ENCODE data around the gene MBD3L3. TPM values are rescaled to one million over a fixed set of nuclear protein-coding genes. Genes with fewer than 3 reads are reported as not detected.

The MBD3L3 gene
- total and polyA plus RNA-seq, 9 of the 15 experiments (the other 6 are each of a cell fraction or from before 2014, with no cell fraction given) = not detected

DNA sequence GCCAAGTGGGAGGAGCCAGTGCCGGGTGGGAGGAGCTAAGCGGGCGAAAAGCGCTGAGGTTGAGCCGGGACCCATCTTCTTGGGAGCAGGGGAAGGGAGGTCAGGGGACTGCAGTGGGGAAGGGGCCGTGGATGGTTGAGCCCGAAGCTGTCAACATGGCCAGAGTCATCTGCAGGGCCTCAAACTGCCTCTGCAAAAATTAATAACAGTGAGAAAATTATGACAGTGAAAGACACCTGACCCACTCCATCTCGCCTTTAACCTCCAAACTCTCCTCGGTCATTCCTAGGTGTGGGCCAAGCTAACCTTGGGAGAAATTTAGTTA, 41.1 kb upstream of the MBD3L3 start:
- H3K27me3 ChIP-seq (ENCODE audit: control insufficient read depth in 2 of 2, insufficient read depth in 2 of 2, low read length in 2 of 2) = peaks cover 2 to 10% of the 10 kb centered on the region in 2 experiments; a peak in 3 of 5 replicates
- no peak for TF ChIP-seq TEAD4 (IDR thresholded peaks at IDR 0.05; ENCODE audit: low read length)
- no peak for TF ChIP-seq TEAD4 (CRISPR knock-in tag; IDR thresholded peaks at IDR 0.05; ENCODE audit: borderline replicate concordance)
- 0 out of 4 replicates have a peak, but pooled peaks of 1 of the 2 experiments have one; percentile 12 for TF ChIP-seq NRF1 (conservative IDR thresholded peaks at IDR 0.05 in 1 of 2, IDR thresholded peaks at IDR 0.05 in 1 of 2)
- TF ChIP-seq, protein P1, sequence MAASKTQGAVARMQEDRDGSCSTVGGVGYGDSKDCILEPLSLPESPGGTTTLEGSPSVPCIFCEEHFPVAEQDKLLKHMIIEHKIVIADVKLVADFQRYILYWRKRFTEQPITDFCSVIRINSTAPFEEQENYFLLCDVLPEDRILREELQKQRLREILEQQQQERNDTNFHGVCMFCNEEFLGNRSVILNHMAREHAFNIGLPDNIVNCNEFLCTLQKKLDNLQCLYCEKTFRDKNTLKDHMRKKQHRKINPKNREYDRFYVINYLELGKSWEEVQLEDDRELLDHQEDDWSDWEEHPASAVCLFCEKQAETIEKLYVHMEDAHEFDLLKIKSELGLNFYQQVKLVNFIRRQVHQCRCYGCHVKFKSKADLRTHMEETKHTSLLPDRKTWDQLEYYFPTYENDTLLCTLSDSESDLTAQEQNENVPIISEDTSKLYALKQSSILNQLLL (CRISPR knock-in tag; IDR thresholded peaks at IDR 0.05; ENCODE audit: borderline replicate concordance) = no peak
- TF ChIP-seq ZNF263 (CRISPR knock-in tag; IDR thresholded peaks at IDR 0.05; ENCODE audit: borderline replicate concordance) = no peak
- no peak for TF ChIP-seq PHF8 (IDR thresholded peaks at IDR 0.05; ENCODE audit: borderline replicate concordance, low read length)
- TF ChIP-seq ZNF57 (CRISPR knock-in tag; IDR thresholded peaks at IDR 0.05) = no peak
- no peak for TF ChIP-seq DMBX1 (CRISPR knock-in tag; IDR thresholded peaks at IDR 0.05; ENCODE audit: borderline replicate concordance)
- TF ChIP-seq, protein P2, sequence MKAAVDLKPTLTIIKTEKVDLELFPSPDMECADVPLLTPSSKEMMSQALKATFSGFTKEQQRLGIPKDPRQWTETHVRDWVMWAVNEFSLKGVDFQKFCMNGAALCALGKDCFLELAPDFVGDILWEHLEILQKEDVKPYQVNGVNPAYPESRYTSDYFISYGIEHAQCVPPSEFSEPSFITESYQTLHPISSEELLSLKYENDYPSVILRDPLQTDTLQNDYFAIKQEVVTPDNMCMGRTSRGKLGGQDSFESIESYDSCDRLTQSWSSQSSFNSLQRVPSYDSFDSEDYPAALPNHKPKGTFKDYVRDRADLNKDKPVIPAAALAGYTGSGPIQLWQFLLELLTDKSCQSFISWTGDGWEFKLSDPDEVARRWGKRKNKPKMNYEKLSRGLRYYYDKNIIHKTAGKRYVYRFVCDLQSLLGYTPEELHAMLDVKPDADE (conservative IDR thresholded peaks at IDR 0.05; ENCODE audit: control insufficient read depth, low read depth, low read length) = 0 out of 2 replicates have a peak, but pooled peaks have one; percentile 3
- TF ChIP-seq ZNF324 (CRISPR knock-in tag; IDR thresholded peaks at IDR 0.05) = no peak
- TF ChIP-seq, protein P3, sequence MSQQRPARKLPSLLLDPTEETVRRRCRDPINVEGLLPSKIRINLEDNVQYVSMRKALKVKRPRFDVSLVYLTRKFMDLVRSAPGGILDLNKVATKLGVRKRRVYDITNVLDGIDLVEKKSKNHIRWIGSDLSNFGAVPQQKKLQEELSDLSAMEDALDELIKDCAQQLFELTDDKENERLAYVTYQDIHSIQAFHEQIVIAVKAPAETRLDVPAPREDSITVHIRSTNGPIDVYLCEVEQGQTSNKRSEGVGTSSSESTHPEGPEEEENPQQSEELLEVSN (IDR thresholded peaks at IDR 0.05; ENCODE audit: borderline replicate concordance in 1 of 2, extremely low read depth in 1 of 2, insufficient read depth in 1 of 2, insufficient read length in 1 of 2, low read depth in 1 of 2, low read length in 1 of 2, poor library complexity in 1 of 2, severe bottlenecking in 1 of 2) = peak in 1 of 2 experiments; percentile 9
- no peak for TF ChIP-seq ZNF232 (CRISPR knock-in tag; IDR thresholded peaks at IDR 0.05)
- TF ChIP-seq, protein P4, sequence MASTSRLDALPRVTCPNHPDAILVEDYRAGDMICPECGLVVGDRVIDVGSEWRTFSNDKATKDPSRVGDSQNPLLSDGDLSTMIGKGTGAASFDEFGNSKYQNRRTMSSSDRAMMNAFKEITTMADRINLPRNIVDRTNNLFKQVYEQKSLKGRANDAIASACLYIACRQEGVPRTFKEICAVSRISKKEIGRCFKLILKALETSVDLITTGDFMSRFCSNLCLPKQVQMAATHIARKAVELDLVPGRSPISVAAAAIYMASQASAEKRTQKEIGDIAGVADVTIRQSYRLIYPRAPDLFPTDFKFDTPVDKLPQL (IDR thresholded peaks at IDR 0.05; ENCODE audit: extremely low read depth, insufficient read length) = no peak
- TF ChIP-seq, protein P5, sequence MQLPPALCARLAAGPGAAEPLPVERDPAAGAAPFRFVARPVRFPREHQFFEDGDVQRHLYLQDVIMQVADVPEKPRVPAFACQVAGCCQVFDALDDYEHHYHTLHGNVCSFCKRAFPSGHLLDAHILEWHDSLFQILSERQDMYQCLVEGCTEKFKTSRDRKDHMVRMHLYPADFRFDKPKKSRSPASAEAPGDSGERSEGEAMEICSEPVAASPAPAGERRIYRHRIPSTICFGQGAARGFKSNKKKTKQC (CRISPR knock-in tag; IDR thresholded peaks at IDR 0.05) = no peak

More for the DNA sequence above, 41.1 kb upstream of the MBD3L3 start:
- ATAC-seq = no peak
- Histone ChIP-seq H3K36me3 (ENCODE audit: control insufficient read depth, insufficient read depth, low read length) (no peaks in the 10 kb centered on the region), H3K9me1 (ENCODE audit: control insufficient read depth, insufficient read depth, low read length) (no peaks in the 10 kb centered on the region), H2AFZ (ENCODE audit: low read depth, low read length) (peak overlapping the region; percentile 95), H3K9ac (ENCODE audit: insufficient read depth in 1 of 2, low read depth in 2 of 2, low read length in 2 of 2) (peak overlapping the region; percentile 76 to 94), H3K27ac (ENCODE audit: extremely low read depth, low read depth, low read length) (no peak overlapping the region; the same call in 2 of the 3 replicates), H4K20me1 (replicated peaks; ENCODE audit: control insufficient read depth, insufficient read depth, low read length) (no peaks in the 10 kb centered on the region), H3K4me3 (peak overlapping the region; percentile 60), H3K79me2 (ENCODE audit: control insufficient read depth, insufficient read depth, low read length) (no peaks in the 10 kb centered on the region), H3K4me2 (ENCODE audit: insufficient read depth, low read length) (peak overlapping the region; percentile 88), H3K9me3 (replicated peaks; ENCODE audit: control insufficient read depth, insufficient read depth, low read depth, low read length) (peaks cover 10% of the 10 kb centered on the region; the same call in 1 of the 2 replicates), H3K4me1 (replicated peaks in 1 of 2; ENCODE audit: control insufficient read depth in 2 of 2, insufficient read depth in 2 of 2, low read length in 2 of 2) (peaks cover 6 to 11% of the 10 kb centered on the region in 2 experiments; a peak in 3 of 5 replicates)
- in situ Hi-C loops (cut with MboI) = no loop called here
- ChIA-PET POLR2A (interaction anchor here (0.6 to 1.2 kb wide), 3 partner anchors 9 to 30 kb away, joined by 3 to 7 read pairs (median 3); partner anchors contain the start of gene ZNF557), CTCF (ENCODE audit: low intra/inter-chr PET ratio) (no interaction called here)
- no peak for DNase-seq (ENCODE audit: extremely low read depth in 1 of 4, low spot score in 3 of 4)
- WGBS (ENCODE audit: insufficient coverage, low coverage, missing lambda C conversion rate) = 20% methylated on average over 9 of the region's 9 CpGs
- FAIRE-seq = no peak
- intact Hi-C loops (cut with micrococcal nuclease) = no loop called here
- BruUV-seq (replicated peaks) = no TSS peak

All from K562 (cell line).